ENCODE results near the gene HOXC10. TPM values are rescaled to one million over a fixed set of nuclear protein-coding genes. Genes with fewer than 3 reads are reported as not detected.

HOXC10 gene
- total RNA-seq, 1 experiment from 2014 or later, result not detected

DNA sequence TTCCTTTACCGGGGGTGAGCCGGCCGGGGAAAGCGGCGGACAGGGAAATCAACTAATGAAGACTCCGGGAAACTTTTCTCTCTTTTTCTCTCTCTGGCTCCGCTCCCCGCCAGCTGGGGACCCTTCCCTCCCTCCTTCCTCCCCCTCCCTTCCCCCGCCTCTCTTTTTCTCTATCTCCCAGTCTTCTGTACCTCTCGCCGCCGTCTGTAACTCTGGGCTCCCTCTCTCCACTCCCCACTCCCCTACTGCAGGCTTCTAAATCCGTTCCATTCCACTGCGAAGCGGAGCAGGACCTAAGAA is 18.9 kb upstream of the HOXC10 start:
- peaks cover 100% of the 10 kb centered on the region for H3K27me3 ChIP-seq (ENCODE audit: control insufficient read depth, insufficient read depth, low read length)
- DNase-seq, result peak; percentile 82
- H3K36me3 ChIP-seq (replicated peaks; ENCODE audit: control insufficient read depth, insufficient read depth, low read length), result no peaks in the 10 kb centered on the region
- H3K4me3 ChIP-seq (ENCODE audit: insufficient read depth, low read depth, low read length), result peak overlapping the region; percentile 12; the same call in 1 of the 2 replicates

DNA sequence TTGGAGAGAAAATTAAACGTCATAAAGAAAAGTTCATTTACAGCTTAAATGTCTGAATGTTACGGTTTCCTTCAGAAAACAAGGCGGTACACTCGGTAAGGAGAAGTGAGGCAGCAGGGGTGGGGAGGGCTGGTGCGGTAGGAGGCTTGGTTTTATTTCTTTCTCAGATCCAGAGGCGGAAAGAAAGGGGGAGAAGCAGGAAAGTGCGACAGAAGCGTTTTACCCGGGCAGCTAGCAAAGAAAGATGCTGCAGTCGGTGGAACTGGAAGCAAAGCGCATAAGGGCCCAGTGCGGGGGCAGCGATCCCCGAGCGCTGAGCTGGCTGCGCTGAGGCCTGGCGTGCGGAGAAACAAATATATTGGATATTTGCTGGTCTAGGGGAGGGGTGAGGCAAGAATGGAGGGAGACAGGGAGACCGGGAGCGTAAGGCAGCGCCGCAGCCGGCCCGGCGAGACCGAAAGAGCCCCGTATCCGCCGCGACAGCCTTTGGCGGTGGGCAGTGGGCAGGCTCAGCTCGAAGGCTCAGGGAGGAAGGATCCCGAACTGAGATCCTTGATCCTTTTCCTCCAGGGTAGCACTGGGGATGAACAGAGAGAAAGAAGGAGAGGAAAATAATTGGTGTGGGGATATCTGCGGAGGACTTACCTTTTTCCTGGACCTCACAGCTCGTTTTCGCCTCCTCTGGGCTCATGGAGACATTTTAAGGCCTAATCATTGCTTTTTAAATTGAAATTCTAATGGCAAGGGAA is 18.4 kb upstream of the HOXC10 start:
- peak; percentile 62 for DNase-seq
- no peak overlapping the region for H3K4me3 ChIP-seq (ENCODE audit: insufficient read depth, low read depth, low read length)
- no peaks in the 10 kb centered on the region for H3K36me3 ChIP-seq (replicated peaks; ENCODE audit: control insufficient read depth, insufficient read depth, low read length)
- peaks cover 100% of the 10 kb centered on the region for H3K27me3 ChIP-seq (ENCODE audit: control insufficient read depth, insufficient read depth, low read length)

DNA sequence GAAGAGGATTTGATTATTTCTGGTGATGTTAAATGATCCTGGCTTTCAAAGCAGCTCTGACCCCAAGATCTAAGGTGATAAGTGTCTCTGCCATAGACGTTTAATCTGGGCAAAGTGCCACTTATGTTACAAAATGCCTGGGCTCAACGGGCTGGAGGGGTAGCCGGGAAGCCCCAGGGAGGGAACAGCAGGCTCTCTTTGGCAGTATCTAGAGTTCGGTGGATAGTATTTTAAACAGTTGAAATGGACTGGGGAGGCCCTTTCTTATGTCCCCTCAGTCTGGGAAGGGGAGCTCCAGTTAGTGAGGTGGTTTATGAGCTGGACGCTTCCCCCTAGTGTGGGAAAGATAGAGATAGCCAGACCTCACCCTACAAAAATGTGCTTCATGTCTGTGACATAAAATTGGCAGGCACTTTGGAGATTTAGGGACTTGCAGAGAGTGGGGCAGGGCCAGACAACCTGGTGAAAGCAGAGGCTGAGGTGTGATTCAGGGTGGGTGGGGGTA is 17.5 kb upstream of the HOXC10 start:
- Histone ChIP-seq H3K27me3 (ENCODE audit: control insufficient read depth, insufficient read depth, low read length) (peaks cover 100% of the 10 kb centered on the region), H3K36me3 (replicated peaks; ENCODE audit: control insufficient read depth, insufficient read depth, low read length) (no peaks in the 10 kb centered on the region), H3K4me3 (ENCODE audit: insufficient read depth, low read depth, low read length) (no peak overlapping the region)
- DNase-seq, result no peak

DNA sequence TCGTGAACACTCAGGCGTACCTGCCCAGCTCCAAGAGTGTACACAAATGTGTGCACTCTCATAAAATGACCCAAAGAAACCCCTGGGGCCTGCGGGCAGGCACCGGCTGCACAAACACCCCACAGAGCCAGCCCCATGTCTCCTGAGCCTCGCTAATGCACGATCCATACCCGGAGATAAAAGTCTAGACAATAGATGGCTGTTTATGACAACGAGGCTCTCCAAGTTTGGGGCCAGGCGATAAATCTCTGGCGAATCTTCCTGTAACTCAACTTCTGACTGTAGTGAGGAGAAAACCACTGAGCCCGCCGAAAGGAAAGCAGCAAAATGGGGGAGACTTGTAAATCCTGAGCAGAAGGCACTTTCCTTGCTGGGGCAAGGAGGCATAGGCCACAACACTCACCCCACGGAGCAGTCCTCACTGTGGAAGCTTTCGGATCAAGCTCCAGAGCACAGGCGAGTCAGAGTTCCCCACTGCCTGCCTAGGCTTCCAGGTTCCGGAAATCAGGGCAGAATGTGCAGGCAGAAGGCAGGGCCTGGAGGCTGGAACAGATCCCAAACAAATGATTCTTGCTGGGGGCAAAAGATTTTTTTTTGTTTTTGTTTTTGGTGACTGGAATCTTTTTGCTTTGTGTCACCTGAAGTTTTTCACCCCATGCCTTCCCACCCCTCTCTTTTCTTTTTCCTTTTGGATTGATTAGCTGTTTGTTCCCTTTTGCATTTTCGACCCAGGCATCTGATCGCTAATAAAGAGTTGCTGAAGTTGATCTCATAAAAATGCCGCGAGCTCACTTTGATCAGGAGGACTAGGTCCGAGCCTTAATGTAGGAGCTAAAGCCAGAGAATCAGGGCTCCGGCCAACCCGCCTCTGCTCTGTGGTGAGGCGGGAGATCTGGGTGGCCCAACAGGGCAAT is 16.5 kb upstream of the HOXC10 start:
- H3K4me3 ChIP-seq (ENCODE audit: insufficient read depth, low read depth, low read length), result no peak overlapping the region
- no peak for DNase-seq
- peaks cover 100% of the 10 kb centered on the region for H3K27me3 ChIP-seq (ENCODE audit: control insufficient read depth, insufficient read depth, low read length)
- no peaks in the 10 kb centered on the region for H3K36me3 ChIP-seq (replicated peaks; ENCODE audit: control insufficient read depth, insufficient read depth, low read length)

DNA sequence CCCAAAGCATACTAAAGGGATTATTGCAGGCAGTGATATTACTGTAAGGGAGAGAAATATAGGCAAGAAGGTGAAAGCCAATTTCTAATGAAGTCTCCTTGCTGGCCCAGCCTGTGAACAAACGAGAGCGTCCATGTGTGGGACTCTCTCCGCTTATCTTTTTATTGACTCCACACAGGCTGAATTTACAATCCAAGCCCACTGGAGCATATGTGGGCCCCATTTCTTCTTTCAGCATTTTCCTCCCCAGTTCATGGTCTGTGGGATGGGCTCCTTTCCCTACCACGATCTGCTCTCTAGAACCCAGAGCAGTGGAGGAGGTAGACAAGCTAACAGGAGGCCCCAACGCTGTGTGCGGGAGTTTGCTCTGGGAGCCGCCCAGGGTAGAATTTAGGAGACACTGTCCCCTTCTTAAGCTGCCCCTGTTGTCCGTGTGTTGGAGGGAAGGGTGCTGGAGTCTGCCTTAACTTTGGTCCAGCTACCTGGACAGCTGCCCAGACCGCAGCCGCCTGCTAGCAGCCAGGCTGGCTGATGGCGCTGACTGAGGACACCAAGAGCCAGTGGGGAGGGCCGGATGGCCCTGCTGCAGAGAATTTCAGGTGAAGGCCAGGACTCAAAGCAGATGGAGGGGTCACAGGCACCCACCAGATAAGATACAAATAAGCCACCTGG is 15.2 kb upstream of the HOXC10 start:
- peaks cover 100% of the 10 kb centered on the region for H3K27me3 ChIP-seq (ENCODE audit: control insufficient read depth, insufficient read depth, low read length)
- H3K4me3 ChIP-seq (ENCODE audit: insufficient read depth, low read depth, low read length), result no peak overlapping the region
- DNase-seq, result no peak
- H3K36me3 ChIP-seq (replicated peaks; ENCODE audit: control insufficient read depth, insufficient read depth, low read length), result no peaks in the 10 kb centered on the region

DNA sequence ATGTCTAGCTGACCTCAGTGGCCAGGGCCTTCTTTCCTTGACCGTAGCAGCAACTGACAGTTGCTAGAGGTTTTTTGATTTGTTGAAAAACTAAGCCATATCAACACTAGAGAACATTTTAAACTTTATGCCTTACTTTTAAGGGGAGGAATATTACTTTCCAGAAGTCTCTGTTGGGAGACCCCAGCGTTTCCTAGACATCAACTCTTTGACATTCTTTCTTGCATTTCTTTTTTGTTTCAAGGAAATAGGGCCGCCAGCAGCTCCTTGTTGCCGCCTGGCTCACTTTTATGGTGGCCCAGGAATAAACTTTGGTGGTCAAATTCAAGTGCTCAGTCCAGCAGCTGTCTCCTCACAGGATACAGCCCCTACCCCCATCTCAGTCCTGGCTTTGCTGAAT is 14.5 kb upstream of the HOXC10 start:
- no peak overlapping the region for H3K4me3 ChIP-seq (ENCODE audit: insufficient read depth, low read depth, low read length)
- no peaks in the 10 kb centered on the region for H3K36me3 ChIP-seq (replicated peaks; ENCODE audit: control insufficient read depth, insufficient read depth, low read length)
- no peak for DNase-seq
- peaks cover 100% of the 10 kb centered on the region for H3K27me3 ChIP-seq (ENCODE audit: control insufficient read depth, insufficient read depth, low read length)

DNA sequence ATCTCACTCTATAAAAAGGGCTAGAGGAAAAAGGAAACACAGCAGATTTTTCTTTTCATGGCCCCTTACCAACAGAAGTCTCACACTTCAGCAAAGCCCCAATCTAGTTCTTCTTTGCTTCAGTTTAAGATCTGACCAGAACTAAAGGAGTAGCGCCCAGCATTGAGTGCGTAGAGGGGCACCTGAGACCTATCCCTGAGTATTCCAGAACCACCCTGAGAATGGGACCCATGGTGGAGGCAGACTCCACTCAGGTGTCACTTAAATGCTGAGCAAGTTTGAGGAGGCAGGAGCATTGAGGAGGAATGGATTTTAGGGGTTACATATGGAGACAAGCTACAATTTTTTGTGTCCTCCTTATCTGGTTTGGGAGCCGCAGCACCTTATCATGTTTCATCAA is 13.8 kb upstream of the HOXC10 start:
- H3K4me3 ChIP-seq (ENCODE audit: insufficient read depth, low read depth, low read length), result no peak overlapping the region
- H3K27me3 ChIP-seq (ENCODE audit: control insufficient read depth, insufficient read depth, low read length), result peaks cover 100% of the 10 kb centered on the region
- H3K36me3 ChIP-seq (replicated peaks; ENCODE audit: control insufficient read depth, insufficient read depth, low read length), result no peaks in the 10 kb centered on the region
- no peak for DNase-seq

DNA sequence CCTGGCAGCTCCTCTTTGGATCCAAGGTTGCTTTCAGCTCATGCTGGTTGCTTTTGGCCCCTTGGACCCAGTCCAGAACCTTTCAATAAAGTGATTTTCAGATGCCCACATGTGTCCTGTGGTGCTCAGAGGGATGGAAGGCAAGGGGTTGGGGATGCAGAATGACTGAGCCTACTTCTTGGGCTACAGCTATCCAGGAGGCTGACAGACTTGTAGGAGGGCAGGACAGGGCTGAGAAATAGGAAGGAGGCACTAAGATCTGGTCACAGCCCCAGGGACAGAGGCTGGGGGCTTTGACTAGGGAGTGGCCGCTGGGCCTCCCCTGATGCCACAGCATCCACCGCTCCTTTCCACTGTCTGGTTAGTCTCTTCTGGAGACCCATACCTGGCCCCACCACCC is 13.3 kb upstream of the HOXC10 start:
- Histone ChIP-seq H3K4me3 (ENCODE audit: insufficient read depth, low read depth, low read length) (no peak overlapping the region), H3K27me3 (ENCODE audit: control insufficient read depth, insufficient read depth, low read length) (peaks cover 100% of the 10 kb centered on the region), H3K36me3 (replicated peaks; ENCODE audit: control insufficient read depth, insufficient read depth, low read length) (no peaks in the 10 kb centered on the region)
- DNase-seq, result no peak

DNA sequence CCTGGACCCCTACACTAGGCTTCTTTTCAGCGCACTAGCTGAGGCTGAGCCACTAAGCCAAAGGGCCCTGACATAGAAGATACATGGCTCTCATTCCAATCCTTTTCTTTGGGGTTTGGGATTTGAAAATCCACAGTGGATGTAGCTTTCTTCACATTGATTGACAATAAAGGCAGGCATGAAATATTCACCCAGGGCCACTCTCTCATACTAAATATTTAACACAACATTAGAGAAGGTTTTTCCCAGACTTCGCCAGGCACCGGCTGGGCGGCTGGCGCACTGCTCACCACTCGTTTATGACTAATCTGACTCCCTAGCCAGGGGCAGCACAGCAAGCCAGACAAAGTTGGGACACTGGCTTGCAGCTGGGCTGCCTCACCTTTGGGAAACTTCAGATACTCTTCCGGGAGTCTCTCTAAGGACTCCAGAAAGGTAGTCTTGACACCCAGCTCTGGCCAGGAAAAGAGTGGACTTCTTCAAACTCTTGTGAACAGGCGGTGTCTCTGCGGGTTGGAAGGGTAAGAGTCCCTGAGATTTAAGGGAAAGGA is 12.7 kb upstream of the HOXC10 start:
- no peak overlapping the region for H3K4me3 ChIP-seq (ENCODE audit: insufficient read depth, low read depth, low read length)
- no peak for DNase-seq
- H3K36me3 ChIP-seq (replicated peaks; ENCODE audit: control insufficient read depth, insufficient read depth, low read length), result no peaks in the 10 kb centered on the region
- H3K27me3 ChIP-seq (ENCODE audit: control insufficient read depth, insufficient read depth, low read length), result peaks cover 100% of the 10 kb centered on the region

DNA sequence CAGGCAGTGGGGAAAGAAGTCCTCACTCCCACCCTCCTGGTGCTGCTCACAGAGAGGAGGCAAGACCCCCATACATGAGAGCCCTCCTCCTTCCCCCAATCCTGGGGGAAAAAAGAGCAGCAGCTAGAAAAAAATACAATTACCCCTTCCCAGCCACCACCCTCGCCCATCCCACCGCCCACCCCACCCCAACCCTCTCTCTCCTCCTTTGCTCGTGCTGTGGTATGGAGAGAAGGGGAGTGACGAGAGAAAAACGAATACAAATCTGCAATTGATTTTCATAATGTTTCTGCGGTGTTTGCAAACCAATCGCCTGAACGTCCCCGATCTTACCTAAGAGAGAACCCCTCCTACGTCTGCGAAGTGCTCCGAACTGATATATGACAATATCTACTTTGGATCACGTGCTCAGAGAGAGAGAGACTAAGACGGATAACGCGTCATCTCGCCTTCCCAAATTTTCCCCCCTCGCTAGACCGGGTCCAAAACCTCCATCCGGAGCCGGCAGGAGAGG is 12.2 kb upstream of the HOXC10 start, which contains the start of gene HOXC11:
Gene HOXC11 (plus strand): TSS at position 405 of the 514 bp plus-strand sequence. CDS start 116 bp downstream, outside the sequence.
- no peaks in the 10 kb centered on the region for H3K36me3 ChIP-seq (replicated peaks; ENCODE audit: control insufficient read depth, insufficient read depth, low read length)
- no peak for DNase-seq
- peaks cover 100% of the 10 kb centered on the region for H3K27me3 ChIP-seq (ENCODE audit: control insufficient read depth, insufficient read depth, low read length)
- H3K4me3 ChIP-seq (ENCODE audit: insufficient read depth, low read depth, low read length), result peak within 1 kb of the TSS; percentile 16; the same call in 1 of the 2 replicates

DNA sequence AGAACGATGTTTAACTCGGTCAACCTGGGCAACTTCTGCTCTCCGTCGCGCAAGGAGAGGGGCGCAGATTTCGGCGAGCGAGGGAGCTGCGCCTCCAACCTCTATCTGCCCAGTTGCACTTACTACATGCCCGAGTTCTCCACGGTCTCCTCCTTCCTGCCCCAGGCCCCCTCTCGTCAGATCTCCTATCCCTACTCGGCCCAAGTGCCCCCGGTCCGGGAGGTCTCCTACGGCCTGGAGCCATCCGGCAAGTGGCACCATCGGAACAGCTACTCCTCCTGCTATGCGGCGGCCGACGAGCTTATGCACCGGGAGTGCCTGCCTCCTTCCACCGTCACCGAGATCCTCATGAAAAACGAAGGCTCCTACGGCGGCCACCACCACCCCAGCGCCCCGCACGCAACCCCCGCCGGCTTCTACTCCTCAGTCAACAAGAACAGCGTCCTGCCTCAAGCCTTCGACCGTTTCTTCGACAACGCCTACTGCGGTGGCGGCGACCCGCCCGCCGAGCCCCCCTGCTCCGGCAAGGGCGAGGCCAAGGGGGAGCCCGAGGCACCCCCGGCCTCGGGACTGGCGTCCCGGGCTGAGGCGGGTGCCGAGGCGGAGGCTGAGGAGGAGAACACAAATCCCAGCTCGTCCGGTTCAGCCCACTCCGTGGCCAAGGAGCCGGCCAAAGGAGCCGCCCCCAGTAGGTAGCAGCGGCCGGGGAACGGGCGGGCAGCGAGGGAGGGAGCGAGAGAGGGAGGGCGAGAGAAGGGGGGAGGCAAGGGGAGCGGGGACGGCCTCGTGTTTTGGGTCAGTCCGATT is 11.5 kb upstream of the HOXC10 start:
- peak; percentile 88 for DNase-seq

DNA sequence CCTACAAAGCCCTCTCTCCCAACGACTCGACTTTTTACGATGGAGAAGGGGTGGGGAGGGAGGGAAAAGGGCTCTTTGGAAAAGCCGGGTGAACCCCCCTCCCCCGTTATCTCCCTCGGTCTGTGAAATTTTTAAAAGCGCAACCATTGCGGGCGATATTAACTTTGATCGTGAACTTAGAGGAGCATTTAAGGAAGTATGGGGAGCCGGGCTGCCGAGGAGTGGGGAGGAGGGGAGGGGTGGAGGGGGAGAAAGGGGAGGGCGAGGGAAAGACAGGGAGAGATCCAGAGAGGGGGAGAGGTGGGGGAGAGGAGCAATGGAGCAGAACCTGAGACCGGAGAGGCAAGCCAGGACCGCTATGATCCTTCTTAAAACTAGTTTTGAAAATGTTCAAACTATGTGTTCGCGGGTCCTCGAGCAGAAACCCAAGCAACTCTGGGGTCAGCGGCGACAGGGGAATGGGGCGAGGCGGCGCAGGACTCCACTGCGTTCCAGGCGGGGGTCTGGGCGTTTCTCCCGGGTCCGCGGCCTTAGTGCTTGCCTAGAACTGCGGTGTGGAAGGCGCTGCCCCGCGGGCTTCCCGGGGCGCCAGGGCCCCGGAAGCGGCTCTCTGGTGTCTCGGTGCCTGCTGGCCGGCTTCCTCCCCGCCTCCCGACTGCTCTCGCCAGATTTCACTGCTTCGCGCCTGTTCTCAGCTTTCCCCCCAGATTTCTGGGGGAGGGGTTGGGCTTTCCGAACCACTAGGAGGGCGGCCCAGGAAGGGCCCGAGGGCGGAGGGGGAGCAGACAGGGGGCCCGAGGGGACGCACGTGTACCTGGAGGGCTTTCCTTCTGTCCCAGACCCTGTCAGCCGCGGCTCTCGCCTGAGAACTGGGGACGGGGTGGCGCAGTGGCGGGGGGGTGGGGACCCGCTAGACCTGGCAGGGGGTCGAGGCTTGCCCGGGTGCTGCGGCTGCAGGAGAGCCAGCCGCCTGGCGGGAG is 10.6 kb upstream of the HOXC10 start, which contains the start of gene HOTAIR:
Gene HOTAIR (minus strand): TSS at position 871 of the 980 bp plus-strand sequence.
- DNase-seq, result peak; percentile 72
- no peak within 1 kb of the TSS for H3K4me3 ChIP-seq (ENCODE audit: insufficient read depth, low read depth, low read length)
- peaks cover 100% of the 10 kb centered on the region for H3K27me3 ChIP-seq (ENCODE audit: control insufficient read depth, insufficient read depth, low read length)
- H3K36me3 ChIP-seq (replicated peaks; ENCODE audit: control insufficient read depth, insufficient read depth, low read length), result no peaks in the 10 kb centered on the region

More for the DNA sequence above, 11.5 kb upstream of the HOXC10 start:
- Histone ChIP-seq H3K36me3 (replicated peaks; ENCODE audit: control insufficient read depth, insufficient read depth, low read length) (no peaks in the 10 kb centered on the region), H3K27me3 (ENCODE audit: control insufficient read depth, insufficient read depth, low read length) (peaks cover 100% of the 10 kb centered on the region), H3K4me3 (ENCODE audit: insufficient read depth, low read depth, low read length) (peak overlapping the region; percentile 16; the same call in 1 of the 2 replicates)
